ENCODE results near the gene MISP. TPM values are rescaled to one million over a fixed set of nuclear protein-coding genes. Genes with fewer than 3 reads are reported as not detected.

The MISP gene
- total RNA-seq, 1 donor from 2014 or later: not detected

GRCh38 chr19:791567-792305, 40.8 kb downstream of the MISP start:
- Mint-ChIP-seq H3K27ac (peak overlapping the region; percentile 76), H3K27me3 (ENCODE audit: insufficient read depth, low read depth) (peaks cover 13% of the 10 kb centered on the region), H3K4me1 (peaks cover 29% of the 10 kb centered on the region), H3K4me3 (no peak overlapping the region), H3K9me3 (no peaks in the 10 kb centered on the region), H3K36me3 (no peaks in the 10 kb centered on the region)
- Histone ChIP-seq H3K4me3 (no peak overlapping the region), H3K9ac (no peak overlapping the region), H2AFZ (replicated peaks) (no peak overlapping the region), H3K27me3 (no peaks in the 10 kb centered on the region), H4K20me1 (ENCODE audit: low read depth) (no peaks in the 10 kb centered on the region), H3K27ac (peak overlapping the region; percentile 29), H3K4me2 (no peak overlapping the region), H3K36me3 (no peaks in the 10 kb centered on the region), H3F3A (ENCODE audit: low read depth) (peaks cover 37% of the 10 kb centered on the region), H3K4me1 (peaks cover 16% of the 10 kb centered on the region), H3K79me2 (ENCODE audit: low read depth) (no peaks in the 10 kb centered on the region), H3K9me3 (ENCODE audit: low read depth) (no peaks in the 10 kb centered on the region)
- DNase-seq (ENCODE audit: low spot score): no peak
- no peak for TF ChIP-seq EZH2phosphoT487 (IDR thresholded peaks at IDR 0.05)
- TF ChIP-seq, protein P1, sequence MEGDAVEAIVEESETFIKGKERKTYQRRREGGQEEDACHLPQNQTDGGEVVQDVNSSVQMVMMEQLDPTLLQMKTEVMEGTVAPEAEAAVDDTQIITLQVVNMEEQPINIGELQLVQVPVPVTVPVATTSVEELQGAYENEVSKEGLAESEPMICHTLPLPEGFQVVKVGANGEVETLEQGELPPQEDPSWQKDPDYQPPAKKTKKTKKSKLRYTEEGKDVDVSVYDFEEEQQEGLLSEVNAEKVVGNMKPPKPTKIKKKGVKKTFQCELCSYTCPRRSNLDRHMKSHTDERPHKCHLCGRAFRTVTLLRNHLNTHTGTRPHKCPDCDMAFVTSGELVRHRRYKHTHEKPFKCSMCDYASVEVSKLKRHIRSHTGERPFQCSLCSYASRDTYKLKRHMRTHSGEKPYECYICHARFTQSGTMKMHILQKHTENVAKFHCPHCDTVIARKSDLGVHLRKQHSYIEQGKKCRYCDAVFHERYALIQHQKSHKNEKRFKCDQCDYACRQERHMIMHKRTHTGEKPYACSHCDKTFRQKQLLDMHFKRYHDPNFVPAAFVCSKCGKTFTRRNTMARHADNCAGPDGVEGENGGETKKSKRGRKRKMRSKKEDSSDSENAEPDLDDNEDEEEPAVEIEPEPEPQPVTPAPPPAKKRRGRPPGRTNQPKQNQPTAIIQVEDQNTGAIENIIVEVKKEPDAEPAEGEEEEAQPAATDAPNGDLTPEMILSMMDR (IDR thresholded peaks at IDR 0.05): no peak
- TF ChIP-seq EZH2 (IDR thresholded peaks at IDR 0.05): no peak

GRCh38 chr19:792306-792885, 41.5 kb downstream of the MISP start:
- Histone ChIP-seq H3K36me3 (no peaks in the 10 kb centered on the region), H3K4me3 (no peak overlapping the region), H3K27me3 (no peaks in the 10 kb centered on the region), H3K79me2 (ENCODE audit: low read depth) (no peaks in the 10 kb centered on the region), H3K27ac (peak overlapping the region; percentile 29), H2AFZ (replicated peaks) (no peak overlapping the region), H3F3A (ENCODE audit: low read depth) (peaks cover 36% of the 10 kb centered on the region), H4K20me1 (ENCODE audit: low read depth) (no peaks in the 10 kb centered on the region), H3K9ac (no peak overlapping the region), H3K9me3 (ENCODE audit: low read depth) (no peaks in the 10 kb centered on the region), H3K4me2 (no peak overlapping the region), H3K4me1 (peaks cover 16% of the 10 kb centered on the region)
- Mint-ChIP-seq H3K36me3 (no peaks in the 10 kb centered on the region), H3K27ac (no peak overlapping the region), H3K4me3 (no peak overlapping the region), H3K27me3 (ENCODE audit: insufficient read depth, low read depth) (peaks cover 13% of the 10 kb centered on the region), H3K9me3 (no peaks in the 10 kb centered on the region), H3K4me1 (peaks cover 32% of the 10 kb centered on the region)
- TF ChIP-seq, protein P1 (IDR thresholded peaks at IDR 0.05): no peak
- TF ChIP-seq EZH2phosphoT487 (IDR thresholded peaks at IDR 0.05) (no peak), EZH2 (IDR thresholded peaks at IDR 0.05) (no peak)
- no peak for DNase-seq (ENCODE audit: low spot score)

DNA sequence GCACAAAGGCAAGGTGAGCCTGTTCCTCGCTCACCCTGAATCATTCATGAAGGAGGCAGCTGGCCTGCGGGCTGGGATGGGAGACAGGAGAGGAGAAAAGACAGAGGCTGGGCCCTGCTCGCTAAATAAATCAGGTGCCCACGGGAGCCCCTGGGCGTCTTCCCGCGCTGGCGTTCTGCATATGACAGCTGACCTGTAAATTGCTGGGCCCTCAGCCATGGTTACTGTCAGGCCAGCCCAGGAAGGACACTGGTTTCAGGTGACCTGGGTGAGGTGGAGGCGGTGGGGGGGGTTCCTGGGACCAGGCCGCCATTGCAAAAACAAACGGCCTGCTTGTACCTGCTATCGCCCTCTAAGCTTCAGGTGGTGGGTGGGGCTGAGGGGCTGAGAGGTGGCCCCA, 42.9 kb downstream of the MISP start:
- Histone ChIP-seq H3K4me1 (peaks cover 12% of the 10 kb centered on the region), H3K36me3 (no peaks in the 10 kb centered on the region), H3K4me2 (no peak overlapping the region), H4K20me1 (ENCODE audit: low read depth) (peaks cover 10% of the 10 kb centered on the region), H3K9ac (no peak overlapping the region), H3F3A (ENCODE audit: low read depth) (peaks cover 33% of the 10 kb centered on the region), H3K27me3 (no peaks in the 10 kb centered on the region), H3K9me3 (ENCODE audit: low read depth) (no peaks in the 10 kb centered on the region), H2AFZ (replicated peaks) (no peak overlapping the region), H3K4me3 (no peak overlapping the region), H3K79me2 (ENCODE audit: low read depth) (peaks cover 10% of the 10 kb centered on the region), H3K27ac (no peak overlapping the region)
- no peak overlapping the region for H3K4me3 Mint-ChIP-seq
- H3K27ac Mint-ChIP-seq: no peak overlapping the region
- H3K4me1 Mint-ChIP-seq: peaks cover 25% of the 10 kb centered on the region
- no peak for DNase-seq (ENCODE audit: low spot score)
- H3K27me3 Mint-ChIP-seq (ENCODE audit: insufficient read depth, low read depth): peaks cover 12% of the 10 kb centered on the region
- TF ChIP-seq EZH2phosphoT487 (IDR thresholded peaks at IDR 0.05): no peak
- TF ChIP-seq, protein P1 (IDR thresholded peaks at IDR 0.05): no peak
- TF ChIP-seq EZH2 (IDR thresholded peaks at IDR 0.05): no peak
- no peaks in the 10 kb centered on the region for H3K9me3 Mint-ChIP-seq
- H3K36me3 Mint-ChIP-seq: peaks cover 2% of the 10 kb centered on the region

Data from neural progenitor cell (in vitro differentiated cells).